GM12892 (cell line): Measurements from ENCODE around the gene HIVEP3.

ENCODE experiments used
- DNase-seq: peaks from one replicate; pipeline ENCODE4 v3.0.0; 2011; ENCODE audit not compliant: insufficient read length
- FAIRE-seq: peaks from 2 replicates; lab custom pipeline; 2011; peaks lifted over from hg19 to GRCh38; lab: Jason Lieb, UNC
- POLR2A ChIP-seq: IDR thresholded peaks from 2 replicates; pipeline ENCODE4 v1.6.1; 2011; ENCODE audit warnings: low read depth, low read length, control low read depth
- POLR2AphosphoS5 ChIP-seq: IDR thresholded peaks from 2 replicates; pipeline ENCODE4 v1.6.1; 2011; ENCODE audit warnings: low read depth, low read length, control low read depth
- TAF1 ChIP-seq: IDR thresholded peaks from 2 replicates; pipeline ENCODE4 v1.6.1; 2011; ENCODE audit warnings: low read depth, mild to moderate bottlenecking, control low read depth, low read length, borderline replicate concordance

The HIVEP3 gene

DNA sequence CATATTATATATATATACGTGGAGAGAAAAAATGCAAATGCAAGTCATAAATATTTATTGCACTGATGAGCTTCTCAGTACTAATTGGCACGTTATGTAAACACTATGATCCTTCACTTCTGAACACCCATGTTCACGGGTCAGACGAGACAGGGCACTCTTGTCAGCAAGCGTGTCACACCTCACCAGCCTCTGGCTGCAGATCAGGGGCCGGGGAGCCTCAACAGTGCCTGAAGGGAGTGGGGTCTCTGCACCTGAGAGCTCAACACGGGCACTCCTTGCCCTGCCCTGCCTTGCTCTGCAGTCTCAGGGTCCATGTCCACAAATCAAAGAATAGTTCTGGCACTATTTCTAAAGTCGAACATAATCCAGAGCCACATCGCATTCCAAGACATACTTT lies 409 bp upstream of the HIVEP3 start:
- no peak for FAIRE-seq
- TF ChIP-seq TAF1 (no peak), POLR2AphosphoS5 (no peak), POLR2A (no peak)

DNA sequence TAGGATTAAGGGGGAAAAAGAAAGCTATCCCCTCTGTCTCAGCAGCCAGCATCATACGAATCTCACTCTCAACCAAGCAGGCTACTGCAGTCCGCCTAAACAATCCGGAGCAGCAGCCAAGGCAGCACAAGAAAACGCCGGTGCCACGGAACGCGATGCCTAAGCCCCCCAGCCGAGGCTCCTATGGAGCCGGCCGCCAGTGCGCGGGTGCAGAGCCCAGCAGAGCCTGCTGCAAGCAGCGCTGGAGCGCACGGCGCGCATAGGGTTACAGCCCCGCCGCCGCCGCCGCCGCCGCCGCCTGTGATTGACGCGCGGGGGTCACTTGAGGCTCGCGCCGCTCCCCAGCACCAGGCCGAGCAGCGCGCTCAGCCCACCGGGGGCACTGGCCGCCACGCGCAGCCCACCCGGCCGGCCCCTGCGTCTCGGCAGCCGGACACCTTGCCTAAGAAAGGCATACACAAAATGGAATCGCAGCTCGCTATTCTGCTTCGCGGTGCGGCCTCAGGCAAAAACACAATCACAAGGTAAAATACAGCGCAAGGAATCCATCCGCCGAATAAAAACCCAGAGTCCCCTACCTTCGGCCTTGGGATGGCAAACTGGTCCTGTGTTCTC lies 780 bp downstream of the HIVEP3 start:
- DNase-seq (peak; percentile 19), FAIRE-seq (no peak)

More for the DNA sequence above, 409 bp upstream of the HIVEP3 start:
- DNase-seq = no peak

GRCh38 chr1:41917076-41917475 lies 1.6 kb downstream of the HIVEP3 start:
- TF ChIP-seq POLR2AphosphoS5 (no peak), TAF1 (no peak), POLR2A (no peak)
- FAIRE-seq = no peak
- no peak for DNase-seq

More for the DNA sequence above, 780 bp downstream of the HIVEP3 start:
- TF ChIP-seq POLR2A (no peak), TAF1 (no peak), POLR2AphosphoS5 (no peak)

- FAIRE-seq (no peak), DNase-seq (no peak)
- TF ChIP-seq TAF1 = no peak
- no peak for TF ChIP-seq POLR2AphosphoS5
- no peak for TF ChIP-seq POLR2A
Measured at GRCh38 chr1:41915786-41916571, 2.7 kb downstream of the HIVEP3 start.

DNA sequence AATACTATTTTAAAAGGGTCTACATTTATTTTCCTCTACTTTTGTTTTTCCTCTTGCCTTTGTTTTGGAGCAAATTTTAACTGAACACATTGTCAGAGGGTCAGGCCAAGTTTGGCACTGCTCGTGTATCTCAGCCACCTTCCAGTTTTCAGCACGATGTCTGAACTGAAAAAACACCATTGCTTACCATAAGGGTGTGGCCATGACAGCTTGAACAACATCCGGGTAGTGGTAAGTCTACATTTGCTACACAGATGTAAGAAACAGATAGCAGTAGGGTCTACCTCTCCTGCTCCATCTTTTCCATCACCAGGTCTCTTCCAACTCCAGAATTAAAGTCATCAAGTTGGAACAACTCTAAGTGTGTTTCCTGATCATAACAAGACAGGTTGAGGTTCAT lies 4.2 kb downstream of the HIVEP3 start:
- TF ChIP-seq POLR2AphosphoS5 (no peak), POLR2A (no peak), TAF1 (no peak)
- peak; percentile 27 for FAIRE-seq
- no peak for DNase-seq

- FAIRE-seq (peak; percentile 33), DNase-seq (no peak)
- TF ChIP-seq POLR2A (no peak), TAF1 (no peak), POLR2AphosphoS5 (no peak)
Measured at GRCh38 chr1:41913014-41913413, 5.7 kb downstream of the HIVEP3 start.

- FAIRE-seq (no peak), DNase-seq (no peak)
- TF ChIP-seq POLR2AphosphoS5 (no peak), TAF1 (no peak), POLR2A (no peak)
Measured at GRCh38 chr1:41908288-41908895, 10.3 kb downstream of the HIVEP3 start.

GRCh38 chr1:41907446-41907845 lies 11.3 kb downstream of the HIVEP3 start:
- DNase-seq = no peak
- TF ChIP-seq POLR2A (no peak), TAF1 (no peak), POLR2AphosphoS5 (no peak)
- peak; percentile 5 for FAIRE-seq

GRCh38 chr1:41906943-41907342 lies 11.8 kb downstream of the HIVEP3 start:
- TF ChIP-seq TAF1 = no peak
- TF ChIP-seq POLR2AphosphoS5 = no peak
- no peak for TF ChIP-seq POLR2A
- DNase-seq (no peak), FAIRE-seq (no peak)

- FAIRE-seq = no peak
- TF ChIP-seq TAF1 (no peak), POLR2AphosphoS5 (no peak), POLR2A (no peak)
- DNase-seq = no peak
Measured at GRCh38 chr1:41905093-41905675, 13.5 kb downstream of the HIVEP3 start.

- no peak for DNase-seq
- TF ChIP-seq TAF1 (no peak), POLR2AphosphoS5 (no peak), POLR2A (no peak)
- no peak for FAIRE-seq
Measured at GRCh38 chr1:41902664-41903063, 16.1 kb downstream of the HIVEP3 start.

- no peak for FAIRE-seq
- TF ChIP-seq TAF1 = no peak
Measured at GRCh38 chr1:41902159-41902577, 16.6 kb downstream of the HIVEP3 start.

More at GRCh38 chr1:41902159-41902577, 16.6 kb downstream of the HIVEP3 start:
- no peak for DNase-seq
